CD4-positive, alpha-beta T cell (primary cell): ENCODE data around the gene WDR82. TPM values are rescaled to one million over a fixed set of nuclear protein-coding genes. Genes with fewer than 3 reads are reported as not detected.

Experiments
- ATAC-seq: fragments of 200-7000 bp; cut with Tn5 transposase; one replicate; pipeline ENCODE4 v1.10.0; 2022; ENCODE audit warnings: mild to moderate bottlenecking; ENCODE audit not compliant: poor library complexity
- CTCF ChIA-PET: fragments of 350-600 bp; sonication (Branson Sonifier 250); formaldehyde crosslinking; loops from one replicate; lab custom pipeline; 2021; ENCODE audit warnings: antibody characterized with exemption, inconsistent platforms; lab: Charles Lee
- POLR2A ChIA-PET: fragments of 350-600 bp; sonication (Branson Sonifier 250); formaldehyde crosslinking; loops from one replicate; lab custom pipeline; 2021; ENCODE audit warnings: antibody characterized with exemption, inconsistent platforms; lab: Charles Lee
- DNase-seq, 14 experiments: peaks; one replicate each; pipeline ENCODE4 v3.0.0-alpha.2; 2013 to 2020; ENCODE audit warnings: mixed read lengths in 2 of 14
- H3K27ac ChIP-seq, 2 donors: one replicate each; pipeline versions ENCODE4 v1.5.1 to v1.7.0; 2013; ENCODE audit warnings: low read length in 2 of 2, low read depth in 1 of 2, mild to moderate bottlenecking in 1 of 2
- H3K27me3 ChIP-seq, 2 experiments: 1 replicate in 1 of 2; 2 replicates in 1 of 2; pipeline versions ENCODE4 v1.6.1 to v1.7.0; 2013; ENCODE audit warnings: low read length in 2 of 2, control low read depth in 1 of 2, mild to moderate bottlenecking in 1 of 2, moderate library complexity in 1 of 2; ENCODE audit not compliant: insufficient read depth in 2 of 2, control insufficient read depth in 1 of 2
- H3K36me3 ChIP-seq: one replicate; pipeline ENCODE4 v1.6.1; 2013; ENCODE audit warnings: low read length, control low read depth; ENCODE audit not compliant: insufficient read depth
- H3K4me1 ChIP-seq: one replicate; pipeline ENCODE4 v1.6.1; 2013; ENCODE audit warnings: low read length, control low read depth; ENCODE audit not compliant: insufficient read depth
- H3K4me3 ChIP-seq: one replicate; pipeline ENCODE4 v1.5.1; 2013; ENCODE audit warnings: mild to moderate bottlenecking, low read length, moderate library complexity
- H3K9me3 ChIP-seq, 2 experiments: 1 replicate in 1 of 2; 2 replicates in 1 of 2; pipeline versions ENCODE4 v1.6.1 to v1.7.0; 2013; ENCODE audit warnings: low read length in 2 of 2, mild to moderate bottlenecking in 2 of 2, control low read depth in 1 of 2, moderate library complexity in 1 of 2; ENCODE audit not compliant: control insufficient read depth in 1 of 2, insufficient read depth in 1 of 2
- H3K27ac Mint-ChIP-seq: one replicate; pipeline ENCODE4 v1.8.0; 2020; ENCODE audit warnings: mixed read lengths
- H3K27me3 Mint-ChIP-seq: one replicate; pipeline ENCODE4 v1.8.0; 2021; ENCODE audit warnings: mixed read lengths
- H3K36me3 Mint-ChIP-seq: one replicate; pipeline ENCODE4 v1.8.0; 2021; ENCODE audit warnings: low read depth, mixed read lengths
- H3K4me1 Mint-ChIP-seq: one replicate; pipeline ENCODE4 v1.8.0; 2021; ENCODE audit warnings: low read depth, mixed read lengths
- H3K4me3 Mint-ChIP-seq: one replicate; pipeline ENCODE4 v1.8.0; 2020; ENCODE audit warnings: mild to moderate bottlenecking, mixed read lengths
- H3K9me3 Mint-ChIP-seq: one replicate; pipeline ENCODE4 v1.8.0; 2020; ENCODE audit warnings: mixed read lengths
- CTCF ChIP-seq: fragments of 200-600 bp; IDR thresholded peaks from one replicate; pipeline ENCODE4 v1.8.0; 2022; ENCODE audit warnings: antibody characterized with exemption, mild to moderate bottlenecking
- intact Hi-C, 2 experiments: fragments of 100-400 bp; cut with DNase I in 1 of 2; cut with micrococcal nuclease in 1 of 2; formaldehyde crosslinking; loops; one replicate each; pipeline versions ENCODE4 v1.15.1 to v1.9.0; 2023 to 2025; cut with DNase I, micrococcal nuclease
- total RNA-seq, 174 experiments: library from RNA in 2 of 174; stranded (reverse) in 2 of 174; gene quantifications; one replicate each; pipeline ENCODE4 v1.2.3 and lab custom pipeline; 2021 to 2026

Gene WDR82
- total RNA-seq, 2 experiments from 2014 or later: 114 TPM

GRCh38 chr3:52210550-52211046 lies 67.9 kb downstream of the WDR82 start:
- peaks cover 3% of the 10 kb centered on the region for H3K4me1 Mint-ChIP-seq
- CTCF ChIA-PET: no interaction called here
- Histone ChIP-seq H3K9me3 (no peaks in the 10 kb centered on the region), H3K27me3 (no peaks in the 10 kb centered on the region), H3K4me1 (peaks cover 12% of the 10 kb centered on the region), H3K36me3 (peaks cover 95% of the 10 kb centered on the region), H3K4me3 (no peak overlapping the region), H3K27ac (no peak overlapping the region)
- H3K36me3 Mint-ChIP-seq: peaks cover 100% of the 10 kb centered on the region
- TF ChIP-seq CTCF: no peak
- H3K27ac Mint-ChIP-seq: no peak overlapping the region
- H3K9me3 Mint-ChIP-seq: no peaks in the 10 kb centered on the region
- no peak for ATAC-seq
- DNase-seq: peak in 2 of 14 experiments; percentile 45 to 53
- no peaks in the 10 kb centered on the region for H3K27me3 Mint-ChIP-seq
- POLR2A ChIA-PET: no interaction called here
- intact Hi-C loops: no loop called here
- no peak overlapping the region for H3K4me3 Mint-ChIP-seq

DNA sequence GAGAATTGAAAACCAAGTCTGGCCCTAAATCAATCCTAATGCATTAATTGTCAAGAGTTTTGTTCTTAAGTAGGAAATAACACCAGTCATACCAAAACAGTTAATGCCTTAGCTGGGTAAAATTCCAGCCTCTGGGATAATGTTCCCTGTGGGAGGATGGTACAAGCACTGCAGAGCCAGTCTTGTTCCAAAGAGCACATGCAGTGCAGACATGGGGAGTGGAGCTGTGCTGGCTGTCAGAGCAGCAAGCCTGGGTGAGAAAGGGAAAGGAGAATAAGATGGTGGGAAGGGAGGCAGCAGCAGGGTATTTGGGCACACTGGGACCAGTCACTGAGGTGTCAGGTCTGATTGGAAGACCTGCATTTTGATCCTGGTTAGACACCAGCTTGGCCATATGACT lies 68.4 kb downstream of the WDR82 start:
- no peaks in the 10 kb centered on the region for H3K27me3 ChIP-seq
- no peak for TF ChIP-seq CTCF
- peaks cover 7% of the 10 kb centered on the region for H3K4me1 ChIP-seq
- H3K27ac ChIP-seq: no peak overlapping the region
- no peaks in the 10 kb centered on the region for H3K9me3 ChIP-seq
- H3K27ac Mint-ChIP-seq: no peak overlapping the region
- peaks cover 100% of the 10 kb centered on the region for H3K36me3 Mint-ChIP-seq
- ChIA-PET CTCF (interaction anchor here (3.0 kb wide), 1 partner anchor 10 kb away, joined by 10 read pairs; no protein-coding TSS in a partner anchor), POLR2A (interaction anchor here (0.5 kb wide), 1 partner anchor 47 kb away, joined by 4 read pairs; no protein-coding TSS in a partner anchor)
- no peaks in the 10 kb centered on the region for H3K9me3 Mint-ChIP-seq
- no peak for DNase-seq
- H3K4me3 Mint-ChIP-seq: no peak overlapping the region
- no peaks in the 10 kb centered on the region for H3K4me1 Mint-ChIP-seq
- peaks cover 95% of the 10 kb centered on the region for H3K36me3 ChIP-seq
- no peaks in the 10 kb centered on the region for H3K27me3 Mint-ChIP-seq
- H3K4me3 ChIP-seq: no peak overlapping the region
- intact Hi-C loops: no loop called here
- no peak for ATAC-seq

DNA sequence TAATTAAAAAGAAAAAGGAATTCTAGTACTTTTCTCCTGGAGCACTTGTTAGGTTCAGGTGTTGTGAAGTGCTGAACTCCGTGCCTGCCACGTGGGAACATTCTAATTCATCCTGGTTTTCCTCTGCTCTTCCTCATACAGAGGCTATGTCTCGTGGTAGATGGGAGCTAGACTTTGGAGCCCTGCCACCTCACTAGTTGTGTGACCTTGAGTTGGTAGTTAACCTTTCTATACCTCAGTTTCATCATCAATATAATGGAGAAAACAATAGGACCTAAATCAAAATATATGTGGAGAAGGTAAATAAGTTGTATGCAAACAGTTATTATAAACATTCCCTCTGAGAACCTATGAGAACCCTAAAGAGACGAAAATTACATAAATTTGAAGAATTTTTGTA lies 69.9 kb downstream of the WDR82 start:
- Mint-ChIP-seq H3K4me3 (no peak overlapping the region), H3K36me3 (peaks cover 100% of the 10 kb centered on the region), H3K27ac (no peak overlapping the region), H3K9me3 (no peaks in the 10 kb centered on the region), H3K27me3 (no peaks in the 10 kb centered on the region), H3K4me1 (no peaks in the 10 kb centered on the region)
- H3K9me3 ChIP-seq: no peaks in the 10 kb centered on the region
- ATAC-seq (no peak), DNase-seq (no peak)
- ChIA-PET POLR2A (interaction anchor here (0.6 kb wide), 1 partner anchor 9 kb away, joined by 3 read pairs; no protein-coding TSS in a partner anchor), CTCF (interaction anchor here (3.0 kb wide), 1 partner anchor 11 kb away, joined by 10 read pairs; no protein-coding TSS in a partner anchor)
- no peak overlapping the region for H3K4me3 ChIP-seq
- no peak overlapping the region for H3K27ac ChIP-seq
- no peak for TF ChIP-seq CTCF
- no peaks in the 10 kb centered on the region for H3K4me1 ChIP-seq
- intact Hi-C loops: no loop called here
- peaks cover 95% of the 10 kb centered on the region for H3K36me3 ChIP-seq
- no peaks in the 10 kb centered on the region for H3K27me3 ChIP-seq
